GM19099 (cell line): ENCODE data around the gene MOGAT2.

Experiments
- POLR2A ChIP-seq: IDR thresholded peaks from 3 replicates; pipeline ENCODE4 v1.6.1; 2011; ENCODE audit warnings: low read depth; ENCODE audit not compliant: insufficient read length; ENCODE audit errors: extremely low read depth

MOGAT2 gene

GRCh38 chr11:75717608-75718418, at the start of gene MOGAT2:
TSS of gene MOGAT2 (plus strand) at chr11:75717838. CDS start at chr11:75717889, 51 bp downstream.
- no peak for TF ChIP-seq POLR2A

DNA sequence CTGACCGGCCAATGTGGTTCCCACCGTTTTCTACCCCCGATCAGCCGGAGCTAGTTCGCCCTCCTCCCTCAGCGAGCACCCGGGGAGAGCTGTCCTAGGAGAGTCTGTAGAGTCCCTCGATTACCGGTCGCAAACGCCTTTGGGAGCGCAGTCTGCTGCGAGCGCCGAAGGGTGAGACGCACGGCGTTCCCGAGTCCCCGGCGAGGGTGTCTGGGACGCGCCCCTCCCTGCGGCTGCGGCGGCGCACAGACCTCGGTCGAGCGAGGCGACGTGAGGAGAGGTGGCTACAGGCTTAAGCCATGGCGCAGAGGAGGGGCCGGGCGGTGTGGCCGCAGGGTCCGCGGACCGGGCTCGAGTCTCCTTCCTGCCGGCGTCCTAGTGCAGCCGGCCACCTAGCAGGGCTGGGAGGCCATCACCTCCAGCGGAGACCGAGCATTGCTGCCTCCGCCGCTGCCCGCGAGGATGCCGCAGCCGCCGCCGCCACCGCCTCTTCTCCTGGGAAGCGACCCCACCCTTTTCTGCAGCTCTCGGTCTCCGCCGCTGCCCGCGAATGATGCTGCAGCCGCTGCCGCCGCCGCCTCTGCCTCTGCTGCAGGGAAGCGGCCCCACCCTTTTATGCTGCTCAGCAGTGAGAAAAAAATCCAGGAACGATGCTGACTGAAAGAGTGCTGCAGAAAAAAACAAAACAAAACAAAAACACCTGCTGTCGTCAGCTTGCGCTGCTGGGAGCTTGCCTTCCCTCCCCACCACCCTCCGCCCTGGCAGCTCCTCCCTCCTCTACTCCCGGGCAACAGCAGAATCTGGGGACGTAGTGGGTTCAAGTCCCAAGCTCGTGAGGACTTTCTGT, 49.0 kb upstream of the MOGAT2 start, which contains the start of gene MAP6:
MAP6 (minus strand) TSS at position 588 of the 847 bp plus-strand sequence. CDS start 669 bp downstream, outside the sequence.
- no peak for TF ChIP-seq POLR2A

- TF ChIP-seq POLR2A = no peak
Observed at GRCh38 chr11:75673977-75674582, 43.6 kb upstream of the MOGAT2 start.

DNA sequence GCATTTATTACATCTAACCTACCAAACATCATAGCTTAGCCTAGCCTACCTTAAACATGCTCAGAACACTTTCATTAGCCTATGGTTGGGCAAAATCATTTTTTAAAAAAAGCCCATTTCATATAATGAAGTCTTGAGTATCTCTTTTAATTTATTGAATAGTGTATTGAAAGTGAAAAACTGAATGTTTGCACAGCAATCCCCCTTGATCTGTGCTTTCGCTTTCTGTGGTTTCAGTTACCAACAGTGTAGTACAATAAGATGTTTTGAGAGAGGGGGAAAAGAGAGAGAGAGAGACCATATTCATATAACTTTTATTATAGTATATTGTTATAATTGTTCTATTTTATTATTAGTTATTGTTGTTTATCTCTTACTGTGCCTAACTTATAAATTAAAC, 40.4 kb upstream of the MOGAT2 start:
- no peak for TF ChIP-seq POLR2A

- TF ChIP-seq POLR2A = no peak
Observed at GRCh38 chr11:75677909-75678308, 39.7 kb upstream of the MOGAT2 start.

- TF ChIP-seq POLR2A = no peak
Observed at GRCh38 chr11:75678620-75679259, 38.9 kb upstream of the MOGAT2 start.

DNA sequence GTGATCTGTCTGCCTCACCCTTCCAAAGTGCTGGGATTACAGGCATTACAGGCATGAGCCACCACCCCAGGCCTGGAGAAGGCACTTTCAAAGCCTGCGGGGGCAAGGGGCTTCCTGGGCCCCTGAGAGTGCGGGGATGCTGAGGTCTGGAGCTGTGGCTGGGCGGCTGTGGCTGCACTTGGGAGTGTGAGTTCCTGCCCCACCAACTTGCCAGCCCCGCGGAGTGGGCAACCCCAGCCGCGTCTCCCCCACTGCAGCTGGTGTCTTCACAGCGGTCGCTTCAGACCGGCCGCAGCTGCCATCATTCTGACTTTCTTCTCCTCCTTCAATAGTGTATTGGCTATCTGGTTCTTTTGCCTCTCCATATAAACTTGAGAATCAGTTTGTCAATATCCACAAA, 38.1 kb upstream of the MOGAT2 start:
- TF ChIP-seq POLR2A = no peak

DNA sequence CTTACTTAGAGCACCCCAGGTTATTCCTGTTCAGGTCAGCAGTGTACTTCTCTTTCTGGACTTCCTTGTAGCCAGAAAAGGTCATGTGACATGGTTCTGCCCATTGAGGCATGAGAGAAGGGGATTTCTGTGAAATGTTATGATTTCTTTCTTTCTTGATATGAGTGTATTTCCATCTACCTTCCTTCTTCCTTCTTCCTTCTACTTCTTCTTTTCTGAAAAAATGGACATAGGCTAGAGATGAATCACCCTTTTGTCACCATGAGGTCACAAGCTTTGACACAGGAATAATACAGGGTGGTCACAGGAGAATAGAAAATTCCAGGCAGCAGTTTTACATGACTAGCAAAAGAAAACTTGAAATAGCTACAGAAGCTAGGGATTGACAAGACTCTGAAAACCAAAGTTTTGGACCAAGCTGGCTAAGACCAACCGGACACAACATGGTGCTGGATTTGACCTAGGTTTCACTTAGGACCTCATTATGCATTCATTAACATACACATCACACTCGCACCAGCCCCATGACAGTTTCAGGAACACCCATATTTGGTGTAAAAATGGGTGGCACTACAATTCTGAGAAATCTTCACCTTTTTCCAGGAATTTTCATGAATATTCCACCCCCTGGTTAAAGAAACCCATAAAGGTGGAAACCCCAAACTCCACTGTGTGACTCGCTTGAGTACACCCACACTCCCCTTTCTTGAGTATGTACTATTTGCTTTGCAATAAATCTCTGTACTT, 27.6 kb upstream of the MOGAT2 start:
- TF ChIP-seq POLR2A = no peak

DNA sequence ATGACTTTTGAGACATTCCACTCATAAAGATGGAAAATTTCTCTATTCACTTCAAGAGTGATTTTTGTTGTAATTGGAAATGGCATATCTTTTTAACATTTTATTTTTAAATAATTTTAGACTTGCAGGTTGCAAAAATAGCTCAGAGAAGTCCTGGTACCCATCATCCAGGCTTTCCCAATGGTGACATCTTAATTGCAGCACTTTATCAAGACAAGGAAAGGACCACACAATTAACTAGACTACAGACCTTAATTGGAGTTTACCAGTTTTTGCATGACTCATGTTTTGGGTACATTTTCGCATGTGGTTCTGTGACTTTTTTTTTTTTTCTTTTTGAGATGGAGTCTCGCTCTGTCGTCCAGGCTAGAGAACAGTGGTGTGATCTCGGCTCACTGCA, 25.8 kb upstream of the MOGAT2 start:
- TF ChIP-seq POLR2A = no peak

DNA sequence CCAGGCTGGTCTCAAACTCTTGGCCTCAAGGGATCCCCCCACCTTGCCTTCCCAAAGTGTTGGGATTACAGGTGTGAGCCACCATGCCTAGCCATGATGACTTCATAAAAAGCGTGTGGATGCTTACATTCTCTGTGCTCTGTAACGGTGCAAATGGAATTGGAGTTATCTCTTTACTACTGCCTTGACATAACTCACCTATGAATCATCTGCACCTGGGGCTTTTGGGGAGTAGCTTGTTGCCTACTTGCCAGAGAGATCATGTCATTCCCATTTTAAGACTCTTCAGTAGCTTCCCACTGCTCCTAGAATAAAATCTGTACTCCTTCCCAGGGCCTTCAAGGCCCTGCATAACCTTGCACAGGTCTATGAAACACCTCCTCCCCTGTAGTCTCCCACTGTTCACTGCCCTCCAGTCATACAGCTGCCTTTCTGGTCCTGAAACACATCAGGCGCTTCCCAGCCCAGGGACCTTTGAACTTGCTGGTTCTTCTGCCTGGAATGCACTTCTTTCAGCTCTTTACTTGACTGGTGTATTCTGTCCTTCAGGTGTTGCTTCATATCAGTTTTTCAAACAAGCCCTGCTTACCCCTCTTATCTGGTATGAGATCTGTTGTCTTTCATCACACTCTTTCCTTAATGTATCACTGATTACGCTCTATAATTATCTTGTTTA, 19.6 kb upstream of the MOGAT2 start:
- no peak for TF ChIP-seq POLR2A

- TF ChIP-seq POLR2A = no peak
Observed at GRCh38 chr11:75700940-75701339, 16.7 kb upstream of the MOGAT2 start.

- no peak for TF ChIP-seq POLR2A
Observed at GRCh38 chr11:75703695-75704237, 13.9 kb upstream of the MOGAT2 start.

GRCh38 chr11:75705541-75705940, 12.1 kb upstream of the MOGAT2 start:
- TF ChIP-seq POLR2A = no peak
